CD4-positive, alpha-beta memory T cell (primary cell): ENCODE results near the gene GGA1. TPM values are rescaled to one million over a fixed set of nuclear protein-coding genes. Genes with fewer than 3 reads are reported as not detected.
A peak's percentile ranks its signal among the peaks of the same experiment; 100 is the strongest.

Source experiments
- CTCF ChIA-PET: fragments of 350-600 bp; sonication (Branson Sonifier 250); formaldehyde crosslinking; loops from one replicate; lab custom pipeline; 2021; ENCODE audit warnings: inconsistent platforms; ENCODE audit not compliant: partially characterized antibody; lab: Charles Lee
- POLR2A ChIA-PET: fragments of 350-600 bp; sonication (Branson Sonifier 250); formaldehyde crosslinking; loops from one replicate; lab custom pipeline; 2021; ENCODE audit not compliant: partially characterized antibody; lab: Charles Lee
- DNase-seq, 5 donors: peaks; one replicate each; pipeline versions ENCODE4 v3.0.0 to v3.0.0-alpha.2; 2020 to 2022; ENCODE audit warnings: mixed read lengths in 1 of 5
- H3K27ac ChIP-seq: one replicate; pipeline ENCODE4 v1.7.0; 2013; ENCODE audit warnings: low read depth, low read length
- H3K27me3 ChIP-seq: 2 replicates; pipeline ENCODE4 v1.7.0; 2013; ENCODE audit warnings: mild to moderate bottlenecking, low read length, moderate library complexity; ENCODE audit not compliant: insufficient read depth
- H3K36me3 ChIP-seq: 2 replicates; pipeline ENCODE4 v1.7.0; 2013; ENCODE audit warnings: mild to moderate bottlenecking, low read length, moderate library complexity; ENCODE audit not compliant: insufficient read depth
- H3K4me1 ChIP-seq: 2 replicates; pipeline ENCODE4 v1.7.0; 2013; ENCODE audit warnings: mild to moderate bottlenecking, low read length, moderate library complexity; ENCODE audit not compliant: insufficient read depth
- H3K4me3 ChIP-seq, 2 donors: one replicate each; pipeline ENCODE4 v1.7.0; 2013; ENCODE audit warnings: low read length in 2 of 2, mild to moderate bottlenecking in 1 of 2
- H3K9me3 ChIP-seq, 2 donors: one replicate each; pipeline ENCODE4 v1.7.0; 2013; ENCODE audit warnings: low read length in 2 of 2, control low read depth in 1 of 2; ENCODE audit not compliant: control insufficient read depth in 1 of 2
- H3K27ac Mint-ChIP-seq, 7 donors: one replicate each; pipeline ENCODE4 v1.8.0; 2020 to 2021; ENCODE audit warnings: mixed read lengths in 7 of 7, mild to moderate bottlenecking in 6 of 7, inconsistent platforms in 3 of 7, moderate library complexity in 3 of 7
- H3K27me3 Mint-ChIP-seq, 2 donors: one replicate each; pipeline ENCODE4 v1.8.0; 2020 to 2021; ENCODE audit warnings: mixed read lengths in 2 of 2
- H3K36me3 Mint-ChIP-seq, 2 donors: one replicate each; pipeline ENCODE4 v1.8.0; 2020 to 2021; ENCODE audit warnings: mixed read lengths in 2 of 2, inconsistent platforms in 1 of 2, mild to moderate bottlenecking in 1 of 2
- H3K4me1 Mint-ChIP-seq, 4 donors: one replicate each; pipeline ENCODE4 v1.8.0; 2020 to 2021; ENCODE audit warnings: mixed read lengths in 4 of 4, mild to moderate bottlenecking in 1 of 4
- H3K4me3 Mint-ChIP-seq, 8 donors: one replicate each; pipeline ENCODE4 v1.8.0; 2020 to 2021; ENCODE audit warnings: mixed read lengths in 8 of 8, mild to moderate bottlenecking in 7 of 8, moderate library complexity in 6 of 8, inconsistent platforms in 3 of 8
- H3K9me3 Mint-ChIP-seq, 8 donors: one replicate each; pipeline ENCODE4 v1.8.0; 2020 to 2021; ENCODE audit warnings: mixed read lengths in 8 of 8, mild to moderate bottlenecking in 5 of 8, inconsistent platforms in 3 of 8, moderate library complexity in 1 of 8
- intact Hi-C: fragments of 100-400 bp; cut with micrococcal nuclease; formaldehyde crosslinking; loops from one replicate; pipeline ENCODE4 v1.15.1; 2023
- polyA plus RNA-seq, 2 donors: library from polyadenylated mRNA; unstranded; fragments of 300-500 nt; fragmentation: Illumina TruSeq; gene quantifications; one replicate each; pipeline ENCODE4 v1.2.3, GENCODE V29; 2021
- total RNA-seq, 2 experiments: library from RNA; stranded (reverse); gene quantifications; one replicate each; pipeline ENCODE4 v1.2.3, GENCODE V29; 2021

The GGA1 gene
- total and polyA plus RNA-seq, 4 experiments from 2014 or later, result 16.3 to 109 (median 67.5) TPM

DNA sequence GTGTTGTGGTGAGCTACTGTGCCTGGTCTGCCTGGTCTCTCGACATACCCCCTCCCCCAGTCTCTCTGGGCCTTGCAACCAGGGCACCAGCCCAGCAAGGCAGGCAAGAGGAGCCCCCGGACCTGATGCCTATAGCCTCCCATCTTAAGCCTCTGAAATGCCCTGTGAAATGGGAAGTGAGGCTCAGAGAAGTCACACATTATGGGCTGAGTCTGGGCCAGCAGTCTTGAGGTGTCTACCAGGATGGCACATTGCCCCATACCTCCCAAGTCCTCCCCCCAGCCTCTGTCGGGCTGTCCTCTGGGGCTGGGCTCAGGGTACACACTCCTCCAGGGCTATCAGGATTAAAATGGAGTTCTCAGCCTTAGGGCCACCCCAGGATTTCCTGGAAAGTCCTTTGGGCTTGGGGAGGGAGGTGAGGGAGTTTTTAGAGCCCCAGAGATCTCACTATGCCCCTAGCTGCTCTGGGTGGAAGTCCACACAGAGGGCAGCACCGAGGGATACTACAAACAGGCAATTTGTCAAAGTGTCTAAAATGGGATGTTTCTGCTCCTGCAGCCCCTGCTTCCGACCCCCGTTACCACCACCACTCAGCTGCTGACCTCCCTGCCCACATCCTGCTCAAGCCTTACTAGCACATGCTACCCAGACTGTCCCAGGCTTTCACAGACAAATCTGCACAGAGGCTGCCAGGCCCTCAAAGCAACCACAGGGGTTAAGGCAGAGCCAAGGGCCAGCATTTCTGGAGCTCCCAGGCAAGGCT lies 27.7 kb downstream of the GGA1 start:
- ChIA-PET CTCF (interaction anchor here (1.0 to 22.8 kb wide), 9 partner anchors 4 to 69 kb away, joined by 4 to 558 read pairs (median 14); partner anchors contain the start of genes GGA1, LGALS1, NOL12 and PDXP), POLR2A (interaction anchor here (0.8 to 12.1 kb wide), 9 partner anchors 7 to 50 kb away, joined by 3 to 247 read pairs (median 17); partner anchors contain the start of genes GGA1, LGALS1, NOL12 and PDXP)
- no peak for DNase-seq
- no peaks in the 10 kb centered on the region for H3K9me3 ChIP-seq
- no peaks in the 10 kb centered on the region for H3K9me3 Mint-ChIP-seq
- H3K4me1 ChIP-seq, result peaks cover 84% of the 10 kb centered on the region
- H3K4me3 Mint-ChIP-seq, result peak overlapping the region; percentile 9 to 96 (median 66)
- no peaks in the 10 kb centered on the region for H3K27me3 ChIP-seq
- peaks cover 40 to 87% (median 58%) of the 10 kb centered on the region in 4 donors for H3K4me1 Mint-ChIP-seq
- intact Hi-C loops, result loop anchor here (10.0 kb wide), 1 partner anchor 208 kb away; the partner anchor contains the start of genes ANKRD54 and EIF3L
- peaks cover 0 to 27% of the 10 kb centered on the region in 2 donors for H3K36me3 Mint-ChIP-seq
- peak overlapping the region; percentile 64 for H3K27ac ChIP-seq
- H3K27ac Mint-ChIP-seq, result peak overlapping the region; percentile 87 to 94 (median 91)
- H3K27me3 Mint-ChIP-seq, result no peaks in the 10 kb centered on the region
- peaks cover under 1% of the 10 kb centered on the region for H3K36me3 ChIP-seq
- H3K4me3 ChIP-seq, result no peak overlapping the region

DNA sequence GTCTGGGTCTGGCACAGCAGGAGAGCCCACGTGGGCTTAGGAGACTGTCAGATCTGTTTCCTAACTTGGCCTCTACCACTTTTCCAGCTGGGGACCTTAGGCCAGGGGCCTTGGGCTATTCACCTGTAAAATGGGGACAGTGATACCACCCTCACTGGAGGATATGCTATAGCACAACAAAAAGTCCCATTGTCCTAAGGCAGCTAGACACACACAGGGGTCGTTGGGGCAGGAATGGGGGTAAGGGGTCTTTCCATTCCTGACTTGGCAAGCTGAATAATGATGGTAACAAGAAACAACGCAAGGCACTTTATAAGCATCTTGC lies 28.3 kb downstream of the GGA1 start:
- Histone ChIP-seq H3K27me3 (no peaks in the 10 kb centered on the region), H3K4me1 (peaks cover 88% of the 10 kb centered on the region), H3K9me3 (no peaks in the 10 kb centered on the region), H3K27ac (peak overlapping the region; percentile 64), H3K4me3 (no peak overlapping the region), H3K36me3 (peaks cover 4% of the 10 kb centered on the region)
- H3K27ac Mint-ChIP-seq, result peak overlapping the region; percentile 87 to 94 (median 91)
- no peaks in the 10 kb centered on the region for H3K27me3 Mint-ChIP-seq
- H3K4me3 Mint-ChIP-seq, result peak overlapping the region in 6 of 8 donors; percentile 9 to 96 (median 68)
- no peaks in the 10 kb centered on the region for H3K9me3 Mint-ChIP-seq
- no peak for DNase-seq
- H3K4me1 Mint-ChIP-seq, result peaks cover 44 to 87% (median 60%) of the 10 kb centered on the region in 4 donors
- H3K36me3 Mint-ChIP-seq, result peaks cover 0 to 27% of the 10 kb centered on the region in 2 donors
- intact Hi-C loops, result loop anchor here (10.0 kb wide), 1 partner anchor 208 kb away; the partner anchor contains the start of genes ANKRD54 and EIF3L
- POLR2A ChIA-PET, result interaction anchor here (0.8 to 12.1 kb wide), 9 partner anchors 8 to 49 kb away, joined by 3 to 247 read pairs (median 17); partner anchors contain the start of genes GGA1, LGALS1, NOL12 and PDXP
- CTCF ChIA-PET, result interaction anchor here (1.0 to 22.8 kb wide), 10 partner anchors 3 to 70 kb away, joined by 4 to 558 read pairs (median 10); partner anchors contain the start of genes GGA1, LGALS1, NOL12 and PDXP

DNA sequence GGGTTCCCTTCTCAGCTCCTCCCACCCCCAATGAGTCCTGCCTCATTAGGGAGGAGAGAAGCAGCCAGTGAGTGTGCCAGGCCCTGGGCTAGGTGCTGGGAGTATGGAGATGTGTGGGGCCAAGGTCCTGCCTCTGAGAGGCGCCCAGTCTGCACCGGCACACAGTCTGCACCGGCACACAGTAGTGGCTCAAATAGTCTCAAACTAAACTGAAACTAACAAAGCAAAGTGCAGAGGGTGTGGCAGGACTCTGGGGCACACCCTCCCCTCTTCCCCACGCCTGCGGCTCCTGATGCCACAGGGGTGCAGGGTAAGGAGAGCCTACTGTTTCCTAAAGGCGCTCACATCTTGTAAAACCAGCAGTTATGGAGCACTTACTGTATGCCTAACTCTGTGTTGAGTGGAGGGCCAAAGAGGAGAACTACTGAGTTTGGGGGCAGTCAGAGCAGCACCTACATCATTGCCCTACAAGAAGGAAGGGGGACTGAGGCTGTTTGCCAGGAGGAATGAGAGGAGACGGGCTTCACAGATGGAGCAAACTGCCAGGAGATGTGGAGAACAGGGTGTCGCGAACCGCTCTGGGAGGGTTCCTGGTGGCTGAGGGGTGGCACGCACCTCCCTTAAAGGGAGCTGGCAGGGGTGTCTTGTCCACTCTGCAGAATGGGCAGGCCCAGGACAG lies 29.9 kb downstream of the GGA1 start:
- Mint-ChIP-seq H3K27ac (peak overlapping the region; percentile 84 to 96 (median 92)), H3K9me3 (no peaks in the 10 kb centered on the region), H3K27me3 (no peaks in the 10 kb centered on the region), H3K4me1 (peaks cover 42 to 88% (median 63%) of the 10 kb centered on the region in 4 donors), H3K4me3 (peak overlapping the region; percentile 89 to 98 (median 92)), H3K36me3 (peaks cover 5 to 34% of the 10 kb centered on the region in 2 donors)
- H3K36me3 ChIP-seq, result peaks cover 19% of the 10 kb centered on the region
- H3K9me3 ChIP-seq, result no peaks in the 10 kb centered on the region
- no peaks in the 10 kb centered on the region for H3K27me3 ChIP-seq
- H3K4me1 ChIP-seq, result peaks cover 88% of the 10 kb centered on the region
- peak; percentile 39 to 55 (median 49) for DNase-seq
- intact Hi-C loops, result loop anchor here (1.0 to 10.0 kb wide), 6 partner anchors 11 to 206 kb away; partner anchors contain the start of genes ANKRD54, EIF3L, GGA1 and PDXP
- POLR2A ChIA-PET, result interaction anchor here (0.9 to 12.1 kb wide), 8 partner anchors 10 to 48 kb away, joined by 3 to 247 read pairs (median 56); partner anchors contain the start of genes GGA1, LGALS1, NOL12 and PDXP
- peak overlapping the region; percentile 64 for H3K27ac ChIP-seq
- CTCF ChIA-PET, result interaction anchor here (0.9 to 22.8 kb wide), 6 partner anchors 1 to 41 kb away, joined by 3 to 558 read pairs (median 75); partner anchors contain the start of genes GGA1, LGALS1, NOL12 and PDXP
- H3K4me3 ChIP-seq, result peak overlapping the region; percentile 33 to 75

DNA sequence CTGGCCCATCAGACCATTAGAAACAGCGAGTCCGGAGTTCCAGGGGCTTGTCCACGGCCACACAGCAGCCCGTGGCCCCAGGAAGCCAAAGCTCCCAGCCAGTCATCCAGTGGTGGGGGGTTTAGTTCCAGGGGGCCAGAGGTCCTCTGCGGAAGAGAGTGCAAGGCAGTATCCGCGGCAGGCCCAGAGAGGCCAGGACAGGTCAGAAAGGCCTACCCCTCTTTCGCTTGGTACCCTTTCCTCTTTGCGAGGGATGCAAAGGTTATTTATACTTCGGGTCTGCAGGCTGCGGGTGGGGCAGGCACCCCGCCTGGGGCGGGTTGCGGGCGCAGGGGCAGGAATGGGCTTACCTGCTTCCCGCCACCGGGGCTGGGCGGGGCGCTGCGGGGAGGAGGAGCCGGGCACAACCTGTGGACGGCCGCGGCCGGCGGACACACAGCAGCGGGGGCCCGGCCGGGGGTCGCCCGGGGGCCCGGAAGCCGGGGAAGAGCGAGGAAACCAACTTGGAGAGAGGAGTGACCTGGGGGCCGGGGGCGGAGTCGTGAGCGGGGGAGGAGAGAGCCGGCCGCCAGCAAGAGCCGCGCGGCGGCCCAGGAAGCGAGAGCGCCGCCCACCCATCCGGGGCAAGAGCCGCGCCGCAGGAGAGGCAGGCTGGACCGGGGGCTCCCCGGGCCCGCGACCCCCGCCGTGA lies 30.6 kb downstream of the GGA1 start, which contains the start of gene SH3BP1:
Gene SH3BP1 (plus strand): TSS at position 600 of the 691 bp plus-strand sequence. CDS start 119 bp downstream, outside the sequence.
- peaks cover 85% of the 10 kb centered on the region for H3K4me1 ChIP-seq
- CTCF ChIA-PET, result interaction anchor here (0.9 to 20.3 kb wide), 4 partner anchors 12 to 41 kb away, joined by 3 to 558 read pairs (median 304); partner anchors contain the start of genes GGA1, LGALS1, NOL12 and PDXP
- peak within 1 kb of the TSS; percentile 64 for H3K27ac ChIP-seq
- peaks cover 24% of the 10 kb centered on the region for H3K36me3 ChIP-seq
- H3K27ac Mint-ChIP-seq, result peak within 1 kb of the TSS; percentile 90 to 97 (median 94)
- peak; percentile 49 to 63 (median 50) for DNase-seq
- no peaks in the 10 kb centered on the region for H3K27me3 Mint-ChIP-seq
- H3K4me3 ChIP-seq, result peak within 1 kb of the TSS; percentile 75 to 84
- POLR2A ChIA-PET, result interaction anchor here (0.6 to 12.1 kb wide), 12 partner anchors 10 to 47 kb away, joined by 3 to 247 read pairs (median 8); partner anchors contain the start of genes GGA1, LGALS1, NOL12 and PDXP
- H3K27me3 ChIP-seq, result no peaks in the 10 kb centered on the region
- H3K4me1 Mint-ChIP-seq, result peaks cover 40 to 86% (median 62%) of the 10 kb centered on the region in 4 donors
- H3K9me3 Mint-ChIP-seq, result no peaks in the 10 kb centered on the region
- H3K9me3 ChIP-seq, result no peaks in the 10 kb centered on the region
- peaks cover 10 to 36% of the 10 kb centered on the region in 2 donors for H3K36me3 Mint-ChIP-seq
- H3K4me3 Mint-ChIP-seq, result peak within 1 kb of the TSS; percentile 90 to 100 (median 94)
- intact Hi-C loops, result loop anchor here (1.0 to 10.0 kb wide), 5 partner anchors 16 to 206 kb away; partner anchors contain the start of genes ANKRD54, EIF3L, GGA1 and PDXP

DNA sequence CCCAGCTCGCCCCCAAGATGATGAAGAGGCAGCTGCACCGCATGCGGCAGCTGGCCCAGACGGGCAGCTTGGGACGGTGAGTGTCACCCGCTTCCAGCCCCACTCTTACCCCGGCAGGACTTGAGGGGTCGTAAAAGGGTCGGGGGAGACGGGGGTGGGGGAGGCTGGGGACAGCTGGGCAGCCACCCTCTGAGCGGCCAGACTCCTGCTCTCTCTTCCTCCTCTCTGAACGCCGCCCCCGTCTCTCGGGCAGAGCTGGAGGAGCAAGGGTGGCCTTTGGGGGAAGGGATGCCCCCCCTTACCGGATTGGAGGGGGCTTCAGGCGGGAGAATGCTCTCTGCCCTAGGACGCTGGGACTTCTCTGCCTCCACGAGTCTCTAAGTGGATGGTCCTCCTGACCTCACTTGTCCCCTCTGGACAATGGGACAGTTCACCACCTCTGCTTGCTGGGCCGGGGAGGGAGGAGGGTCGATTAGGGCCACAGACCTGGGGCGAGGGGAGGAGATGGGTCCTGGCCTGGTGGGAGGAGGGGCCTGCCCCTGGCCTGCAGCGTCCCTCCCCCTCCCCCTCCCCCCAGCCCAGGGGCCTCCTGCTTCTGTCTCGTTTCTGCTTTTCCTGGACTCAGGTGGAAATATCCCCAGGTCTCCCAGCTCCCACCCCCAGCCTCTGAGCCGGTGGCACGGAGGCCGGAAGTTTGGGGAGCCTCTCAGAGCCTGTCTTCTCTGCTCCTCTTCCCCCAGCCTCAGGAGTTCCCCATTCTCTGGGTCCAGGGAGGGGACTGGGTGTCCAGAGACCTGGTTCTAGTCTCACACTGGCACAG lies 31.3 kb downstream of the GGA1 start:
- CTCF ChIA-PET, result interaction anchor here (0.9 to 20.3 kb wide), 5 partner anchors 13 to 40 kb away, joined by 3 to 558 read pairs (median 221); partner anchors contain the start of genes GGA1, LGALS1, NOL12 and PDXP
- POLR2A ChIA-PET, result interaction anchor here (0.6 to 12.1 kb wide), 12 partner anchors 10 to 48 kb away, joined by 3 to 247 read pairs (median 4); partner anchors contain the start of genes GGA1, LGALS1, NOL12 and PDXP
- H3K4me3 ChIP-seq, result peak overlapping the region; percentile 75 to 84

More for the DNA sequence above, 31.3 kb downstream of the GGA1 start:
- peak in 2 of 5 donors; percentile 30 to 71 for DNase-seq
- Mint-ChIP-seq H3K27me3 (no peaks in the 10 kb centered on the region), H3K4me3 (peak overlapping the region; percentile 90 to 100 (median 94)), H3K36me3 (peaks cover 10 to 40% of the 10 kb centered on the region in 2 donors), H3K4me1 (peaks cover 35 to 83% (median 59%) of the 10 kb centered on the region in 4 donors), H3K27ac (peak overlapping the region; percentile 86 to 97 (median 91)), H3K9me3 (no peaks in the 10 kb centered on the region)
- Histone ChIP-seq H3K4me1 (peaks cover 78% of the 10 kb centered on the region), H3K36me3 (peaks cover 32% of the 10 kb centered on the region), H3K9me3 (no peaks in the 10 kb centered on the region), H3K27ac (peak overlapping the region; percentile 64), H3K27me3 (no peaks in the 10 kb centered on the region)
- intact Hi-C loops, result loop anchor here (1.0 to 10.0 kb wide), 5 partner anchors 17 to 205 kb away; partner anchors contain the start of genes ANKRD54, EIF3L, GGA1 and PDXP
